ENCODE measurements around the gene NR5A2.

GRCh38 chr1:200166411-200166810 lies 138.9 kb downstream of the NR5A2 start:
- no peak for TF ChIP-seq CTCF (IDR thresholded peaks at IDR 0.05)
- TF ChIP-seq EP300 (IDR thresholded peaks at IDR 0.05) = no peak
- TF ChIP-seq POLR2AphosphoS5 (IDR thresholded peaks at IDR 0.05) = no peak
